HG02884 (cell line): ENCODE measurements around the gene CDHR1.

Experiments used
- ATAC-seq: cut with Tn5 transposase; IDR thresholded peaks from one replicate; pipeline ENCODE4 v1.9.1; 2021; ENCODE audit warnings: mild to moderate bottlenecking, moderate library complexity; ENCODE audit not compliant: unreplicated experiment

CDHR1 gene

GRCh38 chr10:84225427-84226173 lies 31.3 kb downstream of the CDHR1 start, which contains the start of gene LRIT2:
Gene LRIT2 (minus strand): TSS chr10:84225544. CDS start chr10:84225520, 24 bp downstream.
- ATAC-seq = no peak

GRCh38 chr10:84226616-84227015 lies 32.3 kb downstream of the CDHR1 start:
- no peak for ATAC-seq

GRCh38 chr10:84227810-84228209 lies 33.5 kb downstream of the CDHR1 start:
- ATAC-seq = no peak

GRCh38 chr10:84230359-84230758 lies 36.0 kb downstream of the CDHR1 start:
- no peak for ATAC-seq

- no peak for ATAC-seq
Measured at GRCh38 chr10:84232376-84232775, 38.0 kb downstream of the CDHR1 start.

GRCh38 chr10:84233940-84234339 lies 39.6 kb downstream of the CDHR1 start:
- ATAC-seq = no peak

- no peak for ATAC-seq
Measured at GRCh38 chr10:84234479-84234878, 40.1 kb downstream of the CDHR1 start.

- no peak for ATAC-seq
Measured at GRCh38 chr10:84235096-84235495, 40.8 kb downstream of the CDHR1 start.

- ATAC-seq = no peak
Measured at GRCh38 chr10:84236807-84237198, 42.5 kb downstream of the CDHR1 start.

GRCh38 chr10:84237199-84238051 lies 43.1 kb downstream of the CDHR1 start:
- no peak for ATAC-seq

- ATAC-seq = no peak
Measured at GRCh38 chr10:84238909-84239308, 44.6 kb downstream of the CDHR1 start.

- no peak for ATAC-seq
Measured at GRCh38 chr10:84241185-84241790, 47.0 kb downstream of the CDHR1 start, which contains the start of gene LRIT1. Gene LRIT1 (minus strand): TSS chr10:84241546. CDS start chr10:84241439, 107 bp downstream.

- ATAC-seq = no peak
Measured at GRCh38 chr10:84243759-84244158, 49.4 kb downstream of the CDHR1 start.

GRCh38 chr10:84244651-84245270 lies 50.4 kb downstream of the CDHR1 start, which contains the start of gene RGR:
Gene RGR (plus strand): TSS chr10:84245053. CDS start chr10:84245091, 38 bp downstream.
- ATAC-seq = no peak

- ATAC-seq = no peak
Measured at GRCh38 chr10:84247496-84247895, 53.2 kb downstream of the CDHR1 start.

GRCh38 chr10:84248794-84249193 lies 54.5 kb downstream of the CDHR1 start:
- no peak for ATAC-seq

GRCh38 chr10:84254552-84255478 lies 60.5 kb downstream of the CDHR1 start:
- ATAC-seq = no peak

- ATAC-seq = no peak
Measured at GRCh38 chr10:84256510-84257342, 62.4 kb downstream of the CDHR1 start.
